Right lobe of liver (tissue), 4 donors: ENCODE measurements around the gene TCOF1.

Experiments
- POLR2A ChIP-seq: fragments of 450-650 bp; IDR thresholded peaks from one replicate; pipeline ENCODE4 v1.6.1; 2017; ENCODE audit warnings: antibody characterized with exemption, mild to moderate bottlenecking
- TF ChIP-seq, protein P1 (sequence below), 4 donors: fragments of 200-600 bp in 3 of 4; fragments of 450-650 bp in 1 of 4; IDR thresholded peaks; one replicate each; pipeline versions ENCODE4 v1.5.1 to v1.8.0; 2016 to 2022; ENCODE audit warnings: antibody characterized with exemption in 4 of 4, mild to moderate bottlenecking in 2 of 4
- donor health status: DM: no; HTN: no; CAD: no.
- donor health status: DM: no; HTN: no; CAD: no.
- donor health status: DM: no; HTN: yes; CAD: no.

DNA sequence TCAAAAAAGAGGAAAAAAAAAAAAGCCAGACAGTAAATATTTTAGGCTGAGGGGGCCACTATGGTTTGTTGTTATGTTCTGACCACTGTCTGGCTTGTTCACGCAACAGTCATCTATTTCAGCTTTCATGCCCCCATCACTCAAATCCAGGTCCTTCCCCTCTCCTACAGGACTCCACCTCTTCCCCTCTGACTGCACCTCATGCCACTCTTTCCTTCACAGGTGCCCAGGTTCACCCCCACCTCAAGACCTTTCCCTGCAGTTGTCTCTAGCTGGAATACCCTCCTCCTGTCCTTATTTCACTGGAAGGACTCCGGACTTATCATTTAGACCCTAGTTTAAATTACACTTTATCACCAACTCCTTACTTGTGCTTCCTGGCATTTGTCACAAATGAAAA is 88.6 kb downstream of the TCOF1 start:
- TF ChIP-seq, protein P1, sequence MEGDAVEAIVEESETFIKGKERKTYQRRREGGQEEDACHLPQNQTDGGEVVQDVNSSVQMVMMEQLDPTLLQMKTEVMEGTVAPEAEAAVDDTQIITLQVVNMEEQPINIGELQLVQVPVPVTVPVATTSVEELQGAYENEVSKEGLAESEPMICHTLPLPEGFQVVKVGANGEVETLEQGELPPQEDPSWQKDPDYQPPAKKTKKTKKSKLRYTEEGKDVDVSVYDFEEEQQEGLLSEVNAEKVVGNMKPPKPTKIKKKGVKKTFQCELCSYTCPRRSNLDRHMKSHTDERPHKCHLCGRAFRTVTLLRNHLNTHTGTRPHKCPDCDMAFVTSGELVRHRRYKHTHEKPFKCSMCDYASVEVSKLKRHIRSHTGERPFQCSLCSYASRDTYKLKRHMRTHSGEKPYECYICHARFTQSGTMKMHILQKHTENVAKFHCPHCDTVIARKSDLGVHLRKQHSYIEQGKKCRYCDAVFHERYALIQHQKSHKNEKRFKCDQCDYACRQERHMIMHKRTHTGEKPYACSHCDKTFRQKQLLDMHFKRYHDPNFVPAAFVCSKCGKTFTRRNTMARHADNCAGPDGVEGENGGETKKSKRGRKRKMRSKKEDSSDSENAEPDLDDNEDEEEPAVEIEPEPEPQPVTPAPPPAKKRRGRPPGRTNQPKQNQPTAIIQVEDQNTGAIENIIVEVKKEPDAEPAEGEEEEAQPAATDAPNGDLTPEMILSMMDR (IDR thresholded peaks at IDR 0.05) = no peak
- no peak for TF ChIP-seq POLR2A
